GM19099 (cell line): ENCODE results near the gene BCL2L13.

Source experiments
- POLR2A ChIP-seq: IDR thresholded peaks from 3 replicates; pipeline ENCODE4 v1.6.1; 2011; ENCODE audit warnings: low read depth; ENCODE audit not compliant: insufficient read length; ENCODE audit errors: extremely low read depth

The BCL2L13 gene

DNA sequence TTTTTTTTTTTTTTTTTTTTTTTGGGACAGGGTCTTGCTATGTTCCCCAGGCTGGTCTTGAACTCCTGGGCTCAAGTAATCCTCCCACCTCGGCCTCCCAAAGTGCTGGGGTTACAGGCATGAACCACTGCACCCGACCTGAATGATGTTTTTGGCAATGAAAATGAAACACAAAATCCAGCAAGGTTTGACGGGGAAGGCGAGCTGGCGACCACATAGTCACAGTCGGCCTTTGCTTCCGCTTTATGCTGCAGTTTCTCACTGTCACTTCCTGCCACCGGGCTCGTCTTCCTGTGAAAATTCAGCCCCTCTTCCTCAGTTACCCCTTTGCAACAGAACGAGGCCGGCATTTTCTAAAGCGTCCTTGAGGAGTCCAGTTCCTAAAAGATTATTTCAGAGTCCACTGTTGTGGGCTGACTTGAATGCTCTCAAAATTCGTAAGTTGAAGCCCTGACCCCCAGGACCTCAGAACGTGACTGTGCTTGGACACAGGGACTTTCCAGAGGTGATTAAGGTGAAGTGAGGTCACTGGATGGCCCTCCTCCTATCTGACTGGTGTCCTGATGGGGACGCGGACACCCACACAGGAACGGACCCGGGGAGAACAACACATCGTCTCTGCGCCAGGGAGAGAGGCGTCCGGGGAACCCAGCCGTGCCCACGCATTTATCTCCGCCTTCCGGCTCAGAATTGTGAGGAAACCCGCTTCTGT, 138.6 kb downstream of the BCL2L13 start:
- TF ChIP-seq POLR2A = peak; percentile 74

DNA sequence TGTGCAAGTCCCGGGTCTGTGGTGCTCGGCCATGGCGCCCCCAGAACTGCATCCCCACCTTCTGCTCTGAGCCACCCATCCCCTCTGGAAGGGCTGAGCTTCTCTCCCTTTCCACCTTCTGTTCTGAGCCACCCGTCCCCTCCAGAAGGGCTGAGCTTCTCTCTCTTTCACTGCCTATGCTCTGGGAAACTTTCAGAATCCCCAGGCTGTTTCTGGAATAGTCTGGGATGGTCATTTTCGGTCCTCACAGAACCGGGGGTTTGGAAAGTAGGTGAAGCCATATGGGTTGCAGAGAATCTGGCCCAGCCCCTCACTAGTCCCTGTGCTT, 139.1 kb downstream of the BCL2L13 start:
- TF ChIP-seq POLR2A = no peak

DNA sequence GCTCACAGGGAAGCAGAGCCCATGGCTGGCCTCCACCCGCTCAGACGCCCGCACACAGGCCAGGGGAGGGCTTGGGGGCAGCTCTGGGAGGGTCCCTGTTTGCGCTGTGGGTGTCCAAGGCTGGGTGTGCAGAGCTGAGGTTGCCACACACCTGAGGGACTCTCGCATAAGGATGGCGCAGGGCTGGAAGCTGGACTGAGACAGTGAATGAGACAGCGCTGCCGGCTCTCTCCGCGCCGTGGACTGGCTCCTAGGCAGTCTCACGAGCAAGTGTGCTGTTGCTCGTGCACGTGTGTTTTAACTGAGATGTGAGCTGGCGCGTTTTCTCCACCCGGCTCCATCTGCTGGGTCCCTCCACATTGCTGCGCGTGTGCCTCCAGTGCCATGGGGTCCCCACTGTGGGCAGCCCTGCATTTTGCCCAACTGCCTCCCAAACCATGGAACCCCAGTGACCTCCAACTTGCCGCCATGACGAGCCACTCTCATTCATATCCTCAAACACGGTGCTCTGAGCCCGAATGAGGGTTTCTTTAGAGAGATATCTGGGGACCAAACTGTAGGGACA, 139.9 kb downstream of the BCL2L13 start:
- TF ChIP-seq POLR2A = no peak

DNA sequence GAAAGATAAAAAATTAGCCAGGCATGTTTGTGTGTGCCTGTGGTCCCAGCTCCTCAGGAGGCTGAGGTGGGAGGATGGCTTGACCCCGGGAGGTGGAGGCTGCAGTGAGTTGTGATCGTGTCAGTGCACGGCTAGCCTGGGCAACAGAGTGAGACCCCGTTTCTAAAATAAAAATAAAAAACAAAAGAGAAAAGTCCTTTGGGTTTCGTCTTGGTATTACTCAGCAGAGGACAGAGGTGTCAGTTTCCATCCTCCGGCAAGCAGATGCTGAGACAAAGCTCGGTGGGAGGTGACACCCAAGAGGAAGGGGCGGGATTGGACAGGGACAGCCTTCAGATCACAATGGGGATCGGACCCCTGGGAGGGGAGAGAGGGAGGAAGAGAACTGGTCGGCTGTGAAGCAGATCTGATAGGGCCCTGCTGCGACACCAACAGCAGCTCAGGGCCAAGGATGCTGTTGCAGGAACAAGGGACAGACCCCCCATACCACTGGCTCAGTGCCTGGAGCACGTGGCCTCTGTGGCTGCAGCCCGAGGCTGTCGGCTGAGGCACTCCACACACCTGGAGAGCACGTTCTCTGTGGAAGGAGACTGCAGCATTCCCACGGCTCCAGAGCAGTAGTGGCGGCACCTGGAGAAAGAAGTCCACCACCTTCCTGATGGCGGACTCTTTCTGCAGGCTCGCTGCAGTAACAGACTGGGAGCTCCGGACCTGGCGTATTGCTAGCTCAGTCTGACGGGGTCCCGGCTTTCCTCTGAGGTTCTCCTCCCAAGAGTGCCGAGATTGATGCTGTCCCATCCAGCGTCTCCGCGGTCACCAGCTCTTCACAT, 140.9 kb downstream of the BCL2L13 start:
- peak; percentile 65 for TF ChIP-seq POLR2A

DNA sequence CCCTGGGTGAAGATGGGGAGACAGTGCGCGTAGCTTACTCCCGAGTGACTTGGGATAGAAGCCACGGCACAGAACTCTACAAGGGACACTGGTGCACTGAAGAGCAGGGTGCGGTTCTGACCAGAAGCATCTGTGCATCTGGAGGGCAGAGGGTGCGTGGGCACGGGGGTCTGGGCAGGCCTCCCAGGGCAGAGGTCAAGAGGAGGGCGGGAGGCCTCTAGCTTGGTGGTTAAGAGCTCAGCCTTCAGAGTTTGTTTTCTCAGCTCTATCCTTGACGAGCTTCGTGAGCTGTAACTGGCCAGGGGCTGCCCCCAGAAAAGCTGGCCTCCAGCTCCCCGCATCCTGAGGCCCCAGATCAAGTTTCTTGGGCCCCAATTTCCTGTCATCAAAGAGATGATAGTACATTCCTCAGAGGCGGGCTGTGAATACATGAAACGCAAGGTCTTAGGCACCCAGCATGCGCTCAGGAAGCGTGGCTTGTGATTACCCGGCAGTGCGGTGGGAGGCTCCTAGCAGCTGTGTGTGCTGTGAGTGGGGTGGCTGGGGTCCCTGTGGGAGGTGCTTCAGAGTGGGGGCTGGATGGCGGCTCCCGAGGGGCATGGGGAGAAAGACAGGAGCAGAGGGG, 141.7 kb downstream of the BCL2L13 start:
- no peak for TF ChIP-seq POLR2A
